ENCODE data around the gene ATE1.

DNA sequence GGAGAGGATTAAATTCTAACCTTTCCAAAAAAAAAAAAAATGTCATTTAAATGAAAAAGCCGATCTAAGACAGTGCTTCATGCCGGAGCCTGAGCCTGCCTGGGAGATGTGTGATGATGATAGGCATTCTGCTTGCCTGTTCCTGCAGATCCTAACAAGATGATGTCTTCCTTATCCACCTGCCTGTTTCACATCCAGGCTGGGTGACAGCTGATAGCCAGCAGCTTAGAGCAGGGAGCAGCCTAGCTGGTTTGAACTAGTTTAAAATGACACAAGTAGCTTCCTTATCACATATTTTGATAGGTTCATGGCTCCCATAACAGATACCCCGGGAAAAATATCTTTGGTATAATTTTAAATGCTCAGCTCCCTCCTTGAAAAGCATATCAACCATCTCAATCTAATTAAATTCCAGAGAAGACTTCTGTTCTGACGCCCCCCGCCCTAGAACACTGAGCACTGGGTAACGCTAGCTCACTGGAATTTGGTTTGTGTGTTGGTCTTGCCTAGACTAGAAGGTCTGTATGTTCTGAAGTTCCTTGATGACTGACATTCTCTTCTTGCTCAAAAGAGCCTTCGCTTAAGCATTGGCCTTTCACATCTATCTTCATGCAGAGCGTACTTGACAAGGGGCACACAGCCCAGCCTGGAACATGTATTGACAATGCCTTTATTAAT lies 232.7 kb downstream of the ATE1 start:
- TF ChIP-seq, protein P1, sequence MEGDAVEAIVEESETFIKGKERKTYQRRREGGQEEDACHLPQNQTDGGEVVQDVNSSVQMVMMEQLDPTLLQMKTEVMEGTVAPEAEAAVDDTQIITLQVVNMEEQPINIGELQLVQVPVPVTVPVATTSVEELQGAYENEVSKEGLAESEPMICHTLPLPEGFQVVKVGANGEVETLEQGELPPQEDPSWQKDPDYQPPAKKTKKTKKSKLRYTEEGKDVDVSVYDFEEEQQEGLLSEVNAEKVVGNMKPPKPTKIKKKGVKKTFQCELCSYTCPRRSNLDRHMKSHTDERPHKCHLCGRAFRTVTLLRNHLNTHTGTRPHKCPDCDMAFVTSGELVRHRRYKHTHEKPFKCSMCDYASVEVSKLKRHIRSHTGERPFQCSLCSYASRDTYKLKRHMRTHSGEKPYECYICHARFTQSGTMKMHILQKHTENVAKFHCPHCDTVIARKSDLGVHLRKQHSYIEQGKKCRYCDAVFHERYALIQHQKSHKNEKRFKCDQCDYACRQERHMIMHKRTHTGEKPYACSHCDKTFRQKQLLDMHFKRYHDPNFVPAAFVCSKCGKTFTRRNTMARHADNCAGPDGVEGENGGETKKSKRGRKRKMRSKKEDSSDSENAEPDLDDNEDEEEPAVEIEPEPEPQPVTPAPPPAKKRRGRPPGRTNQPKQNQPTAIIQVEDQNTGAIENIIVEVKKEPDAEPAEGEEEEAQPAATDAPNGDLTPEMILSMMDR (IDR thresholded peaks at IDR 0.05), result no peak
- TF ChIP-seq POLR2A (IDR thresholded peaks at IDR 0.05), result no peak

Measured in esophagus squamous epithelium (tissue), 4 donors.